ENCODE results near the gene SLC7A11.

The SLC7A11 gene

GRCh38 chr4:138161351-138161750 is 80.8 kb downstream of the SLC7A11 start:
- DNase-seq (ENCODE audit: low spot score): no peak

DNA sequence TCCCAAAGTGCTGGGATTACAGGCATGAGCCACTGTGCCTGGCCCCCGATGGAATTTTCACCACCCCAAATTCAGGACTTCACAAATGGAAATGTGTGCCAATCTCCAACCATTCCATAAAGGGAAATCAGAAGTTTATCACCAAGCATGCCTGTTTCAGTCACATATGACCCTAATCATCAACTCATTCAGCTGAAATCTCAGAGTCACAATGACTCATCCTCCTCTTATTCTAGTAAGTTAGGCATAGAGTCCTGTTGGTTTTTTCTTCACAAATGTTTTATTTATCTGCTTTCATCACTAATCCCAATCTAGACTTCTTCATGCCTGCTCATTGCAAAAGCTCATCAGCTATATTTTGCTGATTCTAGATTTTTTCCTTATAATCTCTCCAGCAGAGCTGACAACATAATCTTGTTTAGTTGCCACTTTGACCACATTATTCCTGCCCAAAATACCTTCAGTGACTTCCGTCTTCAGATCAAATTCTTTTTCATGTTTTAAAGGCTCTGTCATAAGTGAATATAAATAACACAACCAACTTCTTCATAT is 83.3 kb downstream of the SLC7A11 start:
- DNase-seq (ENCODE audit: low spot score): no peak

DNA sequence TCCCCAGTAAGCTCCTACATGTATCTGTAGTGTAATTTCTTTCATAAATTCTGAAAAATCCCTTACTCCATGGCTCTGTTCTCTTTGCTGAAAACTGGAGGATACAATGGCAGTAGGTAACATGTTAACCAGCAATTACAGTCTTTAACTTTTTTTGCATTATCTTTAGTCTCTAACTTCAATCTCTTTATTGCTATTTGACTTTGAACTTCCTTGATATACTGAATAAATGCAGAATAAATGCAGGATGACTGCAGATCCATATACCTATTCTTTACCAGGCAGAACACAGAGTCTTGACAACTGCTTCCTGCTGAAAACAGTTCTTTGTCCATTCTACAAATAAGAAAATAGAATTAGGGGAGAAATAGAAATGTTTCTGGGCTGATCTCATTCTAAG is 101.3 kb downstream of the SLC7A11 start:
- DNase-seq (ENCODE audit: low spot score): no peak

DNA sequence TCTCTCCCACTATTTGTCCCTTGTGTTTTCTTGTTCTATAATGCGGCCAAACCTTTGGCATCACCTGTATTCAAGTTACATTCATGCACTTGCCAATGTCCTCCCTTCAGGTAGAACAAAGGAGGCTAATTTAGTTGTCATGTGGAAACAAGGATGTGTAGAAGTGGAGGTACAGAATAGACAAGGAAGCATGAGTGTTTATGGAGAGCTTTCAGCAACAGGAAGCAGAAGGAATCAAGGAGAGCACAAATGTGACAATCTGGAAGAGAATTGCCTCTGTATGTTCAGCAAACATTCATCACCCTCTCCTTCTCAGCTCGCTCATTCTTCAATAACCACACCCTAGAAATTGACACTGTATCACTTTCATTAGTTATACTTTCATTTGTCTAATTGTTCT is 103.4 kb downstream of the SLC7A11 start:
- DNase-seq (ENCODE audit: low spot score): no peak

- DNase-seq (ENCODE audit: low spot score): no peak
Measured at GRCh38 chr4:138135610-138136009, 106.5 kb downstream of the SLC7A11 start.

DNA sequence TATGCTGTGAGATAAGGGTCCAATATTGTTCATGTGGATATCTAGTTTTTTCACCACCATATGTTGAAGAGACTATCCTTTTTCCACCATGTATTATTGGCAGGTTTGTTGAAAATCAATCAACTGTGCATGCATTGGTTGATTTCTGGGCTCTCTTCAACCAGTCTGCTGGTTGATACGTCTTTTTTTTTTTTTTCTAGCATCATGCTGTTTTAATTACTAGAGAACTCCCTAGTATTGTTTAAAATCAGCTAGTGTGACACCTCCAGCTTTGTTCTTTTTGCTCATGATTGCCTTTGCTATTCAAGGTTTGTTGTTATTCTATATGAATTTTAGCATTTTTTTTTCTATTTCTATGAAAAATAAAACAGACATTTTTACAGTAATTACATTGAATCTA is 123.9 kb downstream of the SLC7A11 start:
- no peak for DNase-seq (ENCODE audit: low spot score)

DNA sequence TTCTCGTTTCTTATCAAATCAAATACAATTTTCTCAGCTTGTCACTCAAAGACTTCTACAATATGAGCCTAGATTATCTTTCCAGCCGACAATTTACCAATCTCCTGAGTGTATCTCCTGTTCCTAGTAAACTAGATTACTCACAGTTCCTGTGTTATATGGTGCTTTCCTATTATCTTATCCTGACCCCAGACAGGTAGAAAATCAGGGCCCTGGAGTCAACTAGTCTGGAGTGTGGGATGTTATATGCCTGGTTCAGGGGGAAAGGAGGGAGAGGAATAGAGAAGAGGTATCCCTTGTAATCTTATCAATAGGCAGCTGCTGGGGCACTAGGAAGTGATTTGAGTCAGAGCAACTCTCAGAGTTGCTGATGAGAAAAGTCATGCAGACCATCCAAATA is 127.1 kb downstream of the SLC7A11 start:
- no peak for DNase-seq (ENCODE audit: low spot score)

DNA sequence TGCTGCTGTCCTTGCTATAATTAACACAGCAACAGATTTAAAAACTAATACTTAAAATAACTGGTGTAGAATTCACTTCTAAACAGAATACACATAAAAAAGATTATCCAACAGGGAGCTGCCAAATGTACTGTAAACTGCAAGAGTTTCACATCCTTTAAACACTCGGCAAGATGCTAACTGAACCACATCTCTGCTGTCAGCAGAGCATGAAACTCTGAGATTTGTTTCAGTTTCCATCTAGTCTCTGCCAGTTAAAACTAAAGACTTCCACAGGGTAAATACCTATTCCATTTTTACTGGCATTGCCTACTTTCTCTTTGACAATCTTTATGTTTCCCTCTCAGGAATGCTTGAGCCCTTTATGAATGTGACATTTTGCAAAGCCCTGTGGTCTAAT is 127.7 kb downstream of the SLC7A11 start:
- DNase-seq (ENCODE audit: low spot score): peak; percentile 60
